NCI-H2029 (cell line): ENCODE results near the gene HOXB5.

Source experiments
- DNase-seq: peaks from one replicate; lab custom pipeline; 2025; lab: John Stamatoyannopoulos, UW

HOXB5 gene

GRCh38 chr17:48559122-48559839, 34.3 kb downstream of the HOXB5 start:
- no peak for DNase-seq

- DNase-seq = no peak
These were observed 34.8 kb downstream of the HOXB5 start for GRCh38 chr17:48558831-48559121.

GRCh38 chr17:48558057-48558830, 35.3 kb downstream of the HOXB5 start:
- no peak for DNase-seq

GRCh38 chr17:48556576-48557401, 36.8 kb downstream of the HOXB5 start:
- DNase-seq = no peak

- DNase-seq = no peak
These were observed 37.4 kb downstream of the HOXB5 start for GRCh38 chr17:48556229-48556575.

- DNase-seq = peak; percentile 77
These were observed 38.0 kb downstream of the HOXB5 start for GRCh38 chr17:48555258-48556228.

GRCh38 chr17:48554412-48555257, 38.9 kb downstream of the HOXB5 start:
- no peak for DNase-seq

- DNase-seq = no peak
These were observed 39.8 kb downstream of the HOXB5 start for GRCh38 chr17:48553826-48554225.

GRCh38 chr17:48553190-48553547, 40.4 kb downstream of the HOXB5 start:
- no peak for DNase-seq

- peak; percentile 77 for DNase-seq
These were observed 41.0 kb downstream of the HOXB5 start for GRCh38 chr17:48552466-48553189.

- peak; percentile 77 for DNase-seq
These were observed 41.7 kb downstream of the HOXB5 start for GRCh38 chr17:48551596-48552465.

- DNase-seq = no peak
These were observed 42.4 kb downstream of the HOXB5 start for GRCh38 chr17:48551214-48551555.

- no peak for DNase-seq
These were observed 42.9 kb downstream of the HOXB5 start for GRCh38 chr17:48550502-48551213.

- DNase-seq = no peak
These were observed 43.6 kb downstream of the HOXB5 start for GRCh38 chr17:48549914-48550501.

- DNase-seq = no peak
These were observed 44.3 kb downstream of the HOXB5 start for GRCh38 chr17:48549281-48549630.

- no peak for DNase-seq
These were observed 44.9 kb downstream of the HOXB5 start for GRCh38 chr17:48548523-48549280.

GRCh38 chr17:48547808-48548522, 45.6 kb downstream of the HOXB5 start:
- DNase-seq = peak; percentile 64
